ENCODE data around the gene HDHD2. TPM values are rescaled to one million over a fixed set of nuclear protein-coding genes. Genes with fewer than 3 reads are reported as not detected.

HDHD2 gene
- polyA plus RNA-seq, 1 donor (not counting 4 experiments of a cell fraction or from before 2014, with no cell fraction given): 17.7 TPM

- DNase-seq (ENCODE audit: low read depth, low spot score): no peak
- Histone ChIP-seq H4K20me1 (ENCODE audit: control insufficient read depth, extremely low read depth, insufficient read depth, low read length) (peaks cover 5% of the 10 kb centered on the region), H3K36me3 (ENCODE audit: control insufficient read depth in 2 of 2, extremely low read depth in 1 of 2, insufficient read depth in 2 of 2, low read length in 2 of 2) (no peaks in the 10 kb centered on the region), H3K9me3 (ENCODE audit: control insufficient read depth, low read depth, low read length) (no peaks in the 10 kb centered on the region), H3K27ac (ENCODE audit: control insufficient read depth, insufficient read depth, low read length) (no peak overlapping the region), H3K4me3 (ENCODE audit: control insufficient read depth in 2 of 3, extremely low read depth in 1 of 3, insufficient read depth in 2 of 3, low read depth in 1 of 3, low read length in 3 of 3) (no peak overlapping the region), H3K9me1 (ENCODE audit: control insufficient read depth, extremely low read depth, insufficient read depth, low read length) (no peaks in the 10 kb centered on the region), H3K9ac (ENCODE audit: control insufficient read depth, extremely low read depth, insufficient read depth, low read length) (no peak overlapping the region), H3K27me3 (ENCODE audit: control insufficient read depth, extremely low read depth, insufficient read depth, low read length) (no peaks in the 10 kb centered on the region), H3K4me1 (ENCODE audit: control insufficient read depth, extremely low read depth, insufficient read depth, low read length) (peaks cover 7% of the 10 kb centered on the region), H3K79me2 (ENCODE audit: control insufficient read depth, insufficient read depth, low read length) (peaks cover 16% of the 10 kb centered on the region), H3K4me2 (ENCODE audit: control insufficient read depth, extremely low read depth, insufficient read depth, low read depth, low read length) (no peak overlapping the region), H2AFZ (ENCODE audit: control insufficient read depth, low read length) (no peak overlapping the region)
- dilution Hi-C loops (cut with MboI; ENCODE audit: extremely low pct_ligation_motif_present, low sequenced_read_pairs): no loop called here
- no peak for TF ChIP-seq CTCF (optimal IDR thresholded peaks at IDR 0.05 in 1 of 3, IDR thresholded peaks at IDR 0.05 in 1 of 3, conservative IDR thresholded peaks at IDR 0.05 in 1 of 3; ENCODE audit: extremely low read depth in 1 of 3, insufficient read depth in 2 of 3, low read length in 3 of 3)
- no peak for TF ChIP-seq EZH2 (IDR thresholded peaks at IDR 0.05; ENCODE audit: low read length)
- no peak for FAIRE-seq
Observed at GRCh38 chr18:47179520-47179919, 29.2 kb upstream of the HDHD2 start.

- H3K36me3 ChIP-seq (ENCODE audit: control insufficient read depth in 2 of 2, extremely low read depth in 1 of 2, insufficient read depth in 2 of 2, low read length in 2 of 2): no peaks in the 10 kb centered on the region
- peak within 1 kb of the TSS; percentile 89 for H2AFZ ChIP-seq (ENCODE audit: control insufficient read depth, low read length)
- DNase-seq (ENCODE audit: low read depth, low spot score) (peak; percentile 38), FAIRE-seq (no peak)
- H3K79me2 ChIP-seq (ENCODE audit: control insufficient read depth, insufficient read depth, low read length): peaks cover 50% of the 10 kb centered on the region
- H3K27me3 ChIP-seq (ENCODE audit: control insufficient read depth, extremely low read depth, insufficient read depth, low read length): no peaks in the 10 kb centered on the region
- dilution Hi-C loops (cut with MboI; ENCODE audit: extremely low pct_ligation_motif_present, low sequenced_read_pairs): no loop called here
- peak in 2 of 3 experiments; percentile 7 to 26 for TF ChIP-seq CTCF (optimal IDR thresholded peaks at IDR 0.05 in 1 of 3, IDR thresholded peaks at IDR 0.05 in 1 of 3, conservative IDR thresholded peaks at IDR 0.05 in 1 of 3; ENCODE audit: extremely low read depth in 1 of 3, insufficient read depth in 2 of 3, low read length in 3 of 3)
- no peak for TF ChIP-seq EZH2 (IDR thresholded peaks at IDR 0.05; ENCODE audit: low read length)
- H3K27ac ChIP-seq (ENCODE audit: control insufficient read depth, insufficient read depth, low read length): peak within 1 kb of the TSS; percentile 82
- peak within 1 kb of the TSS; percentile 95 for H3K9ac ChIP-seq (ENCODE audit: control insufficient read depth, extremely low read depth, insufficient read depth, low read length)
- peaks cover 5% of the 10 kb centered on the region for H4K20me1 ChIP-seq (ENCODE audit: control insufficient read depth, extremely low read depth, insufficient read depth, low read length)
- H3K9me3 ChIP-seq (ENCODE audit: control insufficient read depth, low read depth, low read length): no peaks in the 10 kb centered on the region
- no peaks in the 10 kb centered on the region for H3K9me1 ChIP-seq (ENCODE audit: control insufficient read depth, extremely low read depth, insufficient read depth, low read length)
- peak within 1 kb of the TSS; percentile 89 to 97 (median 89) for H3K4me3 ChIP-seq (ENCODE audit: control insufficient read depth in 2 of 3, extremely low read depth in 1 of 3, insufficient read depth in 2 of 3, low read depth in 1 of 3, low read length in 3 of 3)
- H3K4me2 ChIP-seq (ENCODE audit: control insufficient read depth, extremely low read depth, insufficient read depth, low read depth, low read length): peak within 1 kb of the TSS; percentile 94
- peaks cover 16% of the 10 kb centered on the region for H3K4me1 ChIP-seq (ENCODE audit: control insufficient read depth, extremely low read depth, insufficient read depth, low read length)
Observed at GRCh38 chr18:47175898-47176575, 25.7 kb upstream of the HDHD2 start, which contains the start of gene IER3IP1. IER3IP1 (minus strand) TSS chr18:47176364; CDS start chr18:47176277, 87 bp downstream.

All from keratinocyte (primary cell).